Esophagus muscularis mucosa (tissue), 3 donors: ENCODE results near the gene BTBD3.

Experiments used
- POLR2A ChIP-seq: fragments of 450-650 bp; IDR thresholded peaks from one replicate; pipeline ENCODE4 v1.6.1; 2017; ENCODE audit warnings: antibody characterized with exemption, moderate library complexity, mild to moderate bottlenecking, low read depth
- TF ChIP-seq, protein P1 (sequence below), 3 experiments: fragments of 200-600 bp in 2 of 3; fragments of 450-650 bp in 1 of 3; sonication (generic) in 2 of 3; IDR thresholded peaks; one replicate each; pipeline ENCODE4 v1.5.1; 2017 to 2019; ENCODE audit warnings: antibody characterized with exemption in 3 of 3, mild to moderate bottlenecking in 2 of 3, moderate library complexity in 1 of 3

DNA sequence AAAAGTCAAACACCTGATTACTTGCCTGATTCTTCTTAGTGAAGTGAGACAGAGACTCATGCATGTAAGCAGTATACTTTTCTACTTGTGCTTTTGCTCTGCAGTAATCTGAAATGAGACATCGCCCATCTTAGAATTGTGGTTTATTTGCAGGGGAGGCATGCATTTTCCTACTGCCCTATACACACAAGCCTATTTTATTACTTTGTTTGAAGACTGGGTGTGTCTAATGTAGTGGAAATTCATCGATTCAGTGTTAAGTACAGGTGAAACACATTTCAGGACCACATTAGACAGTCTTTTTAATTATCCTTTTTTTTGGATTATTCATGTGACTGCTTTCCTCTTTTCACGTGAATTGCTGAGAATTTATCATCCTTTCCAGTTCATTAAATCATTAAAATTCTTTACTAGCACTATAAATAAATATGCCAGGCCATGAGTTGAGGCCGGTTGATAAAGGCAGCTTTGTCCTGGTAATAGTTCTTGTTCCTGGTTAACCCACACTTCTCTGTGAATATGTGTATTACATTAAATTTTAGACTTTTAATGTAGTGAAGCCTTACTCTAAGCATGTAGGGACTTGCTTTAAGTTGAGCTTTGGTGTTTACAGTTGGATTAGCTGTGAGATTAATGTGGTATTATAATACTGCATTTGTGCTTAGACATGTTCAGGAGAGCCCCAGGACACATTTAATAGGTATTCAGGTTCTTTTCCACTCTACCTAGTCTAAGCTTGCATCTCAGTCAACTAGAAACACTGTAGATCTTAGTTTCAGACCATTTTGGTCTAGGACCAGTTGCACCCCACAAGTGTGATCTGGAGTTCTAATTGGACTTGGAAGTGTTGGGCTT is 10.8 kb upstream of the BTBD3 start:
- no peak for TF ChIP-seq POLR2A
- TF ChIP-seq, protein P1, sequence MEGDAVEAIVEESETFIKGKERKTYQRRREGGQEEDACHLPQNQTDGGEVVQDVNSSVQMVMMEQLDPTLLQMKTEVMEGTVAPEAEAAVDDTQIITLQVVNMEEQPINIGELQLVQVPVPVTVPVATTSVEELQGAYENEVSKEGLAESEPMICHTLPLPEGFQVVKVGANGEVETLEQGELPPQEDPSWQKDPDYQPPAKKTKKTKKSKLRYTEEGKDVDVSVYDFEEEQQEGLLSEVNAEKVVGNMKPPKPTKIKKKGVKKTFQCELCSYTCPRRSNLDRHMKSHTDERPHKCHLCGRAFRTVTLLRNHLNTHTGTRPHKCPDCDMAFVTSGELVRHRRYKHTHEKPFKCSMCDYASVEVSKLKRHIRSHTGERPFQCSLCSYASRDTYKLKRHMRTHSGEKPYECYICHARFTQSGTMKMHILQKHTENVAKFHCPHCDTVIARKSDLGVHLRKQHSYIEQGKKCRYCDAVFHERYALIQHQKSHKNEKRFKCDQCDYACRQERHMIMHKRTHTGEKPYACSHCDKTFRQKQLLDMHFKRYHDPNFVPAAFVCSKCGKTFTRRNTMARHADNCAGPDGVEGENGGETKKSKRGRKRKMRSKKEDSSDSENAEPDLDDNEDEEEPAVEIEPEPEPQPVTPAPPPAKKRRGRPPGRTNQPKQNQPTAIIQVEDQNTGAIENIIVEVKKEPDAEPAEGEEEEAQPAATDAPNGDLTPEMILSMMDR (IDR thresholded peaks at IDR 0.05) = no peak
